ENCODE data around the gene DACH1.

Gene DACH1

GRCh38 chr13:71643448-71643860 lies 223.6 kb downstream of the DACH1 start:
- H3K27ac ChIP-seq (replicated peaks): no peak overlapping the region

DNA sequence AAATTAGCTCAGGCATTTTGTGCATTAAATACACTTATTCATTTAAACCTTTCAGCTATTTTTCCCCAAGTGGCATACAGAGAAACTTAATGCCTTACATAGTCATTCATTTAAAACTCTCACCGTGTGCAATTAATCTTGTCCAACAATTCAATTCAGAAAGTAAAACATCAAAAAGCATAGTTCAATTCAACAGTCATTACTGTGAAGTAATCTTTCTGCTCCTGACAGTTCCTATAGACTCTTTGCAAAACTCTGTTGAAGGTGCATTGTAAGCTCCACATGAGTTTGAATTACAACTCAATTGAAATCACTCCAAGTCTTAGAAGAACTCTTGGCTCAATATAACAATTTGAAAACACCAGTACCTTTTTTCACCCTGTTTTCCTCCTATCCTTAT lies 228.3 kb downstream of the DACH1 start:
- DNase-seq (ENCODE audit: low read depth in 1 of 2, low spot score in 1 of 2): no peak
- Histone ChIP-seq H3K27ac (replicated peaks) (no peak overlapping the region), H3K4me3 (replicated peaks; ENCODE audit: insufficient read depth, low read length) (no peak overlapping the region), H3K27me3 (ENCODE audit: insufficient read depth, poor library complexity, severe bottlenecking) (no peaks in the 10 kb centered on the region)
- TF ChIP-seq GABPA (IDR thresholded peaks at IDR 0.05; ENCODE audit: low read depth) (no peak), SPI1 (IDR thresholded peaks at IDR 0.05; ENCODE audit: borderline replicate concordance, low read depth) (no peak), POLR2AphosphoS5 (IDR thresholded peaks at IDR 0.05; ENCODE audit: low read depth) (no peak), REST (IDR thresholded peaks at IDR 0.05; ENCODE audit: insufficient replicate concordance, low read depth) (no peak), CTCF (IDR thresholded peaks at IDR 0.05; ENCODE audit: insufficient read depth, low read length) (no peak)

More at GRCh38 chr13:71643448-71643860, 223.6 kb downstream of the DACH1 start:
- no peak for DNase-seq (ENCODE audit: low read depth in 1 of 2, low spot score in 1 of 2)
- Histone ChIP-seq H3K4me3 (replicated peaks; ENCODE audit: insufficient read depth, low read length) (no peak overlapping the region), H3K27me3 (ENCODE audit: insufficient read depth, poor library complexity, severe bottlenecking) (no peaks in the 10 kb centered on the region)
- TF ChIP-seq SPI1 (IDR thresholded peaks at IDR 0.05; ENCODE audit: borderline replicate concordance, low read depth) (no peak), CTCF (IDR thresholded peaks at IDR 0.05; ENCODE audit: insufficient read depth, low read length) (no peak), GABPA (IDR thresholded peaks at IDR 0.05; ENCODE audit: low read depth) (no peak), POLR2AphosphoS5 (IDR thresholded peaks at IDR 0.05; ENCODE audit: low read depth) (no peak), REST (IDR thresholded peaks at IDR 0.05; ENCODE audit: insufficient replicate concordance, low read depth) (no peak)

DNA sequence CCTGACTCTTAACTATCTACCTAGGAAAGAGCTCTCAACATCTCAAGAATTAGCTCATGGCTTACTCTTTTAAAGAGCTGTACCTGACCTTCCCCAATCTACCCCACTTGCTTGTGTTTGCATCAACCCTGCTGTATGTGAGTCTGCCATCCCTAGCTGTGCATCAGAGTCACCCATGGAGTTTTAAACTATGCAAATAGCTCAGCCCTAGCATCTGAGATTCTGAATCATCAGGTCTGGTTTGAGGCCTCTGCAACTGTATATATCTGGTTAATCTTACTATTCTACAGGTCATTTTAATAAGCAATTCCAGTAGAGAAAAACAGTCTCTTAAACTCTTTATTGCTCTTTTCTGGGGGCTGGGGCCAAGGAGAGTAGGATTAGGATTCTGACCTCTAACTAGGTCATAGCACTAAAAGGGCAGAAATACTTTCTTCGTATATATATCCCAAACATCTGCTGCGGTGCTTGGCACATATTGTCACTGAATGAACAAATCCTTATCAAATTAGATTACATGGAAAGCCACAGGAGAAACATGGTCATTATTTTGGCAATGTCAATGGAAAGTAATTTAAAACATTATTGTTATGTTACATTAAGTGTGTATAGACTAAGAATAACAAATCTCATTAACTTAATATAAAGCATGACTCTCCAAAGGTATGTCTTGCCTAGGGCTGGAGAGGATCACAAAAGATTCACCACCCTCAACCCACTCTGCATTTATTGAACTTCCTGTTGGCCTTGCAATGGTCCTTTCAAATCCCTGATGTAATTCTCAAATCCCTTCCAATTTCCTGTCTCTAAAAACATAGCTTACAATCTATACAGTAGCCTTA lies 232.2 kb downstream of the DACH1 start:
- DNase-seq (ENCODE audit: low read depth in 1 of 2, low spot score in 1 of 2): no peak
- Histone ChIP-seq H3K27ac (replicated peaks) (no peak overlapping the region), H3K4me3 (replicated peaks; ENCODE audit: insufficient read depth, low read length) (no peak overlapping the region), H3K27me3 (ENCODE audit: insufficient read depth, poor library complexity, severe bottlenecking) (no peaks in the 10 kb centered on the region)
- TF ChIP-seq SPI1 (IDR thresholded peaks at IDR 0.05; ENCODE audit: borderline replicate concordance, low read depth) (no peak), CTCF (IDR thresholded peaks at IDR 0.05; ENCODE audit: insufficient read depth, low read length) (no peak), POLR2AphosphoS5 (IDR thresholded peaks at IDR 0.05; ENCODE audit: low read depth) (no peak), REST (IDR thresholded peaks at IDR 0.05; ENCODE audit: insufficient replicate concordance, low read depth) (no peak), GABPA (IDR thresholded peaks at IDR 0.05; ENCODE audit: low read depth) (no peak)
